HepG2 (cell line): ENCODE data around the gene LGALS4. TPM values are rescaled to one million over a fixed set of nuclear protein-coding genes. Genes with fewer than 3 reads are reported as not detected.

Experiments
- ATF1 ChIP-seq: IDR thresholded peaks from 2 replicates; pipeline ENCODE4 v1.6.1; 2016; ENCODE audit warnings: mild to moderate bottlenecking, control low read depth
- CENPX ChIP-seq: sonication (generic); formaldehyde crosslinking; IDR thresholded peaks from 2 replicates; pipeline ENCODE4 v1.9.0; 2021; ENCODE audit warnings: mild to moderate bottlenecking, missing genetic modification reagents, moderate library complexity
- FOXJ3 ChIP-seq: sonication (generic); formaldehyde crosslinking; IDR thresholded peaks from 2 replicates; pipeline ENCODE4 v1.4.0; 2020; ENCODE audit warnings: missing genetic modification reagents, mild to moderate bottlenecking, borderline replicate concordance
- GABPB1 ChIP-seq: IDR thresholded peaks from 2 replicates; pipeline ENCODE4 v1.6.1; 2016; ENCODE audit warnings: mild to moderate bottlenecking, missing genetic modification reagents, moderate library complexity, missing compliant biosample characterization
- GATA4 ChIP-seq: sonication (generic); IDR thresholded peaks from 2 replicates; pipeline ENCODE4 v1.6.1; 2016; ENCODE audit warnings: antibody characterized with exemption, low read depth, borderline replicate concordance
- JUNB ChIP-seq: sonication (generic); formaldehyde crosslinking; IDR thresholded peaks from 2 replicates; pipeline ENCODE4 v1.8.0; 2022; ENCODE audit warnings: missing genetic modification reagents, mild to moderate bottlenecking, borderline replicate concordance
- KDM5A ChIP-seq: fragments of 200-600 bp; sonication (generic); IDR thresholded peaks from 2 replicates; pipeline ENCODE4 v1.7.0; 2018; ENCODE audit warnings: antibody characterized with exemption, mild to moderate bottlenecking, low read length, borderline replicate concordance
- KLF11 ChIP-seq: IDR thresholded peaks from 2 replicates; pipeline ENCODE4 v1.6.1; 2016; ENCODE audit warnings: missing compliant biosample characterization
- MTA1 ChIP-seq: sonication (generic); formaldehyde crosslinking; IDR thresholded peaks from 2 replicates; pipeline ENCODE4 v1.4.0; 2020; ENCODE audit warnings: missing genetic modification reagents, mild to moderate bottlenecking, borderline replicate concordance
- PHF8 ChIP-seq: sonication (generic); formaldehyde crosslinking; IDR thresholded peaks from 2 replicates; pipeline ENCODE4 v1.5.0; 2020; ENCODE audit warnings: missing genetic modification reagents
- SCMH1 ChIP-seq: sonication (generic); formaldehyde crosslinking; IDR thresholded peaks from 2 replicates; pipeline ENCODE4 v1.9.0; 2021; ENCODE audit warnings: missing genetic modification reagents, mild to moderate bottlenecking, borderline replicate concordance
- SRF ChIP-seq: IDR thresholded peaks from 2 replicates; pipeline ENCODE4 v1.6.1; 2011; ENCODE audit warnings: mild to moderate bottlenecking, low read depth, low read length, moderate library complexity
- TBX3 ChIP-seq: fragments of 450-650 bp; IDR thresholded peaks from 2 replicates; pipeline ENCODE4 v1.6.1; 2017; ENCODE audit warnings: antibody characterized with exemption, mild to moderate bottlenecking, inconsistent platforms, borderline replicate concordance
- TCF7L2 ChIP-seq: IDR thresholded peaks from 2 replicates; pipeline ENCODE4 v1.6.1; 2011; ENCODE audit warnings: mild to moderate bottlenecking, low read depth, low read length, moderate library complexity
- XBP1 ChIP-seq: sonication (generic); formaldehyde crosslinking; IDR thresholded peaks from 2 replicates; pipeline ENCODE4 v1.5.0; 2020; ENCODE audit warnings: missing genetic modification reagents
- ZFYVE20 ChIP-seq: sonication (generic); formaldehyde crosslinking; IDR thresholded peaks from 2 replicates; pipeline ENCODE4 v1.8.0; 2023; ENCODE audit warnings: low read depth, mild to moderate bottlenecking, moderate library complexity, missing genetic modification reagents, borderline replicate concordance
- ZNF143 ChIP-seq: sonication (generic); formaldehyde crosslinking; IDR thresholded peaks from 2 replicates; pipeline ENCODE4 v1.4.0; 2020; ENCODE audit warnings: missing genetic modification reagents
- ZNF292 ChIP-seq: sonication (generic); formaldehyde crosslinking; IDR thresholded peaks from 2 replicates; pipeline ENCODE4 v1.8.1; 2022; ENCODE audit warnings: mild to moderate bottlenecking, low read depth, missing genetic modification reagents, borderline replicate concordance
- ZNF343 ChIP-seq: sonication (generic); formaldehyde crosslinking; IDR thresholded peaks from 2 replicates; pipeline ENCODE4 v1.4.0; 2020; ENCODE audit warnings: mild to moderate bottlenecking, missing genetic modification reagents
- ZNF382 ChIP-seq: sonication (generic); formaldehyde crosslinking; IDR thresholded peaks from 2 replicates; pipeline ENCODE4 v1.5.0; 2020; ENCODE audit warnings: missing genetic modification reagents, mild to moderate bottlenecking, borderline replicate concordance
- ZNF446 ChIP-seq: sonication (generic); formaldehyde crosslinking; IDR thresholded peaks from 2 replicates; pipeline ENCODE4 v1.5.0; 2020; ENCODE audit warnings: mild to moderate bottlenecking, missing genetic modification reagents
- ZNF501 ChIP-seq: sonication (generic); formaldehyde crosslinking; IDR thresholded peaks from 2 replicates; pipeline ENCODE4 v1.5.1; 2020; ENCODE audit warnings: mild to moderate bottlenecking, moderate library complexity, missing genetic modification reagents
- polyA plus RNA-seq, 8 experiments: library from polyadenylated mRNA; depleted of rRNA in 3 of 8; stranded (reverse) in 7 of 8; unstranded in 1 of 8; fragments of >200 nt; fragmentation: Illumina TruSeq in 4 of 8; extraction: Trizol in 4 of 8; gene quantifications; 2 replicates each; pipeline versions ENCODE4 v1.2.1 to v1.2.3, GENCODE V29; 2011 to 2016; ENCODE audit warnings: low read depth in 4 of 8, missing spikeins in 1 of 8, mixed read lengths in 1 of 8; ENCODE audit not compliant: insufficient read depth in 1 of 8
- total RNA-seq, 5 experiments: library from RNA; depleted of rRNA; stranded (reverse); fragments of >200 nt; fragmentation: Illumina TruSeq; extraction: Trizol; gene quantifications; 2 replicates each; pipeline ENCODE4 v1.2.3, GENCODE V29; 2016; ENCODE audit warnings: low read depth in 1 of 5
- TF ChIP-seq, protein P1 (sequence below): sonication (generic); formaldehyde crosslinking; conservative IDR thresholded peaks from 2 replicates; pipeline ENCODE4 v1.8.0; 2022; ENCODE audit warnings: mild to moderate bottlenecking, moderate library complexity, missing genetic modification reagents
- TF ChIP-seq, protein P2 (sequence below), 2 experiments: sonication (generic) in 1 of 2; formaldehyde crosslinking in 1 of 2; IDR thresholded peaks; 2 replicates each; pipeline versions ENCODE4 v1.5.1 to v1.6.1; 2011 to 2020; ENCODE audit warnings: borderline replicate concordance in 1 of 2, low read depth in 1 of 2, low read length in 1 of 2, mild to moderate bottlenecking in 1 of 2, missing genetic modification reagents in 1 of 2, moderate library complexity in 1 of 2
- TF ChIP-seq, protein P3 (sequence below): sonication (generic); formaldehyde crosslinking; IDR thresholded peaks from 2 replicates; pipeline ENCODE4 v1.8.0; 2022; ENCODE audit warnings: mild to moderate bottlenecking, missing genetic modification reagents; ENCODE audit not compliant: insufficient replicate concordance

LGALS4 gene
- total and polyA plus RNA-seq, 2 of the 13 experiments (the other 11 are each of a cell fraction or from before 2014, with no cell fraction given): 0.24 to 0.71 TPM

DNA sequence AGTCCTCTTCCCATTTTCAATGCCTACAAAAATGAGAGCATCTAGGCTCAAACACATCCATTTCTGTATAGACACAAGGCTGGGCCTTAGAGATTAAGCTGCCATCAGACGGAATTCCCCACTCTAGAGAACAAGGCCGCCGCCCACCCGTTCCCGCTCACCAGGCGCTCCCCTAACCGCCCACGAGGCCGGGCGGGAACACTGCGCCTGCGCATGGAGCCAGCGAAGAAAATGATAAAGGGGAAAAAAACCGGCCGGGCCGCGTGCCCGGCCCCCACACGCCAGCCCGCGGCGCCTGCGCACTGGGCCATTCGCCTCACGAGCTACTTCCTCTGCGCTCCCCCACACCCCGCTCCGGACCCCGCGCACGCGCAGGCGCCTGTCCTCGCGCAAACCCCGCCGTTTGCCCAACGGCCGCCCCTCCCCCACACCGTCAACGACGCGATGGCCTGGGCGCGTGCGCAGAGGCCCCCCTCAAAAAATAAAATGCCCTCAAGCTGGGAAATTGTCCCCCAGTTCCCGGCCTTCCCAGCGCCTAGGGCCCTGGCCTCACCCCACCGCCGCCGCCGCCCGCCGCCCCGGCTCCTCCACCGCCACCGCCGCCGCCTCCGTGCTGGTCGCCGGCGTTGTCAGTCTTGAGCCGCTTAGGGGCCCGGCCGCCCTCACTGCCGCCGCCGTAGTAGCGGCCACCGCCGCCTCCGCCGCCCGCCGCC, 36.6 kb upstream of the LGALS4 start (continued):
- no peak for TF ChIP-seq ZFYVE20 (CRISPR knock-in tag)
- no peak for TF ChIP-seq ZNF501 (CRISPR knock-in tag)
- no peak for TF ChIP-seq ATF1 (CRISPR knock-in tag)
- TF ChIP-seq ZNF343 (CRISPR knock-in tag): no peak; the same call in 1 of the 2 replicates
- TF ChIP-seq SCMH1: no peak
- TF ChIP-seq KDM5A: peak; percentile 67; the same call in 1 of the 2 replicates
- no peak for TF ChIP-seq ZNF143 (CRISPR knock-in tag)
- TF ChIP-seq ZNF446 (CRISPR knock-in tag): no peak
- TF ChIP-seq MTA1 (CRISPR knock-in tag): no peak
- no peak for TF ChIP-seq TBX3
- TF ChIP-seq GATA4: no peak
- TF ChIP-seq ZNF292 (CRISPR knock-in tag): no peak
- TF ChIP-seq SRF: no peak
- TF ChIP-seq, protein P1, sequence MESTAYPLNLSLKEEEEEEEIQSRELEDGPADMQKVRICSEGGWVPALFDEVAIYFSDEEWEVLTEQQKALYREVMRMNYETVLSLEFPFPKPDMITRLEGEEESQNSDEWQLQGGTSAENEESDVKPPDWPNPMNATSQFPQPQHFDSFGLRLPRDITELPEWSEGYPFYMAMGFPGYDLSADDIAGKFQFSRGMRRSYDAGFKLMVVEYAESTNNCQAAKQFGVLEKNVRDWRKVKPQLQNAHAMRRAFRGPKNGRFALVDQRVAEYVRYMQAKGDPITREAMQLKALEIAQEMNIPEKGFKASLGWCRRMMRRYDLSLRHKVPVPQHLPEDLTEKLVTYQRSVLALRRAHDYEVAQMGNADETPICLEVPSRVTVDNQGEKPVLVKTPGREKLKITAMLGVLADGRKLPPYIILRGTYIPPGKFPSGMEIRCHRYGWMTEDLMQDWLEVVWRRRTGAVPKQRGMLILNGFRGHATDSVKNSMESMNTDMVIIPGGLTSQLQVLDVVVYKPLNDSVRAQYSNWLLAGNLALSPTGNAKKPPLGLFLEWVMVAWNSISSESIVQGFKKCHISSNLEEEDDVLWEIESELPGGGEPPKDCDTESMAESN: no peak
- TF ChIP-seq, protein P2, sequence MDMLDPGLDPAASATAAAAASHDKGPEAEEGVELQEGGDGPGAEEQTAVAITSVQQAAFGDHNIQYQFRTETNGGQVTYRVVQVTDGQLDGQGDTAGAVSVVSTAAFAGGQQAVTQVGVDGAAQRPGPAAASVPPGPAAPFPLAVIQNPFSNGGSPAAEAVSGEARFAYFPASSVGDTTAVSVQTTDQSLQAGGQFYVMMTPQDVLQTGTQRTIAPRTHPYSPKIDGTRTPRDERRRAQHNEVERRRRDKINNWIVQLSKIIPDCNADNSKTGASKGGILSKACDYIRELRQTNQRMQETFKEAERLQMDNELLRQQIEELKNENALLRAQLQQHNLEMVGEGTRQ (IDR thresholded peaks at IDR 0.05; ENCODE audit: low read depth, low read length): no peak
- TF ChIP-seq, protein P2 (CRISPR knock-in tag; IDR thresholded peaks at IDR 0.05; ENCODE audit: borderline replicate concordance): no peak
- TF ChIP-seq XBP1: no peak
- TF ChIP-seq, protein P3, sequence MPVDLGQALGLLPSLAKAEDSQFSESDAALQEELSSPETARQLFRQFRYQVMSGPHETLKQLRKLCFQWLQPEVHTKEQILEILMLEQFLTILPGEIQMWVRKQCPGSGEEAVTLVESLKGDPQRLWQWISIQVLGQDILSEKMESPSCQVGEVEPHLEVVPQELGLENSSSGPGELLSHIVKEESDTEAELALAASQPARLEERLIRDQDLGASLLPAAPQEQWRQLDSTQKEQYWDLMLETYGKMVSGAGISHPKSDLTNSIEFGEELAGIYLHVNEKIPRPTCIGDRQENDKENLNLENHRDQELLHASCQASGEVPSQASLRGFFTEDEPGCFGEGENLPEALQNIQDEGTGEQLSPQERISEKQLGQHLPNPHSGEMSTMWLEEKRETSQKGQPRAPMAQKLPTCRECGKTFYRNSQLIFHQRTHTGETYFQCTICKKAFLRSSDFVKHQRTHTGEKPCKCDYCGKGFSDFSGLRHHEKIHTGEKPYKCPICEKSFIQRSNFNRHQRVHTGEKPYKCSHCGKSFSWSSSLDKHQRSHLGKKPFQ: peak; percentile 44
- TF ChIP-seq JUNB (CRISPR knock-in tag): no peak
- no peak for TF ChIP-seq CENPX (CRISPR knock-in tag)
- TF ChIP-seq TCF7L2: no peak
- TF ChIP-seq FOXJ3 (CRISPR knock-in tag): no peak
- TF ChIP-seq ZNF382 (CRISPR knock-in tag): no peak
- TF ChIP-seq PHF8 (CRISPR knock-in tag): peak; percentile 7; the same call in 1 of the 2 replicates
- TF ChIP-seq KLF11 (CRISPR knock-in tag): no peak
- peak; percentile 66 for TF ChIP-seq GABPB1 (CRISPR knock-in tag)
